HFF-Myc (cell line): Measurements from ENCODE around the gene IL12RB2.

Source experiments
- DNase-seq: peaks from one replicate; pipeline ENCODE4 v3.0.0-alpha.2; 2011; ENCODE audit warnings: low read depth; ENCODE audit errors: extremely low read depth
- H3K4me3 ChIP-seq: replicated peaks from 2 replicates; pipeline ENCODE4 v1.5.1; 2011; ENCODE audit warnings: low read depth, mild to moderate bottlenecking, control low read depth, low read length
- CTCF ChIP-seq: IDR thresholded peaks from 2 replicates; pipeline ENCODE4 v1.5.1; 2012; ENCODE audit warnings: mild to moderate bottlenecking, low read depth, low read length, control low read depth; ENCODE audit errors: missing control alignments

Gene IL12RB2

GRCh38 chr1:67333603-67334002 is 25.9 kb downstream of the IL12RB2 start:
- DNase-seq: no peak
- no peak overlapping the region for H3K4me3 ChIP-seq

GRCh38 chr1:67335411-67335810 is 27.7 kb downstream of the IL12RB2 start:
- no peak for TF ChIP-seq CTCF
- no peak overlapping the region for H3K4me3 ChIP-seq
- DNase-seq: no peak

More at GRCh38 chr1:67333603-67334002, 25.9 kb downstream of the IL12RB2 start:
- no peak for TF ChIP-seq CTCF

GRCh38 chr1:67336157-67336556 is 28.5 kb downstream of the IL12RB2 start:
- TF ChIP-seq CTCF: no peak
- H3K4me3 ChIP-seq: no peak overlapping the region
- no peak for DNase-seq

GRCh38 chr1:67336783-67337182 is 29.1 kb downstream of the IL12RB2 start:
- DNase-seq: no peak
- no peak overlapping the region for H3K4me3 ChIP-seq
- TF ChIP-seq CTCF: no peak

GRCh38 chr1:67338642-67339041 is 31.0 kb downstream of the IL12RB2 start:
- no peak for DNase-seq
- no peak for TF ChIP-seq CTCF

GRCh38 chr1:67339623-67340343 is 32.1 kb downstream of the IL12RB2 start:
- peak; percentile 21 for DNase-seq
- no peak overlapping the region for H3K4me3 ChIP-seq
- no peak for TF ChIP-seq CTCF

More at GRCh38 chr1:67338642-67339041, 31.0 kb downstream of the IL12RB2 start:
- H3K4me3 ChIP-seq: no peak overlapping the region
